Activated CD8-positive, alpha-beta memory T cell treated with anti-CD3 and anti-CD28 coated beads, Interleukin-2, amount 50 U/mL, for 1 hour (primary cell): ENCODE data around the gene GUK1.

Experiments used
- DNase-seq: peaks from one replicate; pipeline ENCODE4 v3.0.0-alpha.2; 2020; ENCODE audit errors: extremely low read depth

GUK1 gene

GRCh38 chr1:228150120-228150460, 10.0 kb downstream of the GUK1 start:
- no peak for DNase-seq

DNA sequence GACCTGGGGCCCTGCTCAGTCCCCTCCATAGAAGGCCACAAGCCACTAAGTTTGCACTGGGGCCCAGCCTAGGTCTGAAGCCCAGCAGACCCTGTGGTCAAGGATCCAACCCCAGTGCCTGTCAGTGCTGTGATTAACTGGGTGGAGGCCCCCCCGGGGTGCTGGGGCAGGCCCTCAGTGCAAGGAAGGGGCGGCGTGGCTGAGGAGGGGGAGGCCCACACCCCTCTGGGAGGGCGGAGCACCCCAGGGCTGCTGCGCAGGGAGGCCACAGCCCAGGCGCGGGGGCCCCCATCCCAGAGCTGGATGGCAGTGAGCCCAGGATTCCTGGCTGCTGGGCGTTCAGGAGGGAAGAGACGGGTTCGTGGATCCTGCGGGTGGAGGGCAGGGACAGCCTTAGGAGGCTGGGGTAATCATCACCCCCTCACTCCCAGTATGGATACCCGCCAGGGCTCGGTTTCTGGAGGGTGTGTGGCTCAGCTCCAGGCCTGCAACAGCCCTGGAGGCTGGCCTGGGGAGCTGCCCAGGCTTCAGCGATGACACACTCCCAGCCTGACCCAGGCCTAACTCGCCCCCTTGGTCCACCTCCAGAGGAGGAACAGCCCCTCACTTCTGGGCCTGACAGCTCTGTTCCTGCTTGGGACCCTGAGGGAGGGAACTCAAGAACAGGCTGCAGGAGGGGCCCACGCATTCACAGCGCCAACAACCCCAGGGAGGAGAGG, 10.5 kb downstream of the GUK1 start:
- DNase-seq = no peak

- no peak for DNase-seq
These were observed 11.3 kb downstream of the GUK1 start for GRCh38 chr1:228151180-228151925.

GRCh38 chr1:228152097-228152917, 12.2 kb downstream of the GUK1 start:
- no peak for DNase-seq

DNA sequence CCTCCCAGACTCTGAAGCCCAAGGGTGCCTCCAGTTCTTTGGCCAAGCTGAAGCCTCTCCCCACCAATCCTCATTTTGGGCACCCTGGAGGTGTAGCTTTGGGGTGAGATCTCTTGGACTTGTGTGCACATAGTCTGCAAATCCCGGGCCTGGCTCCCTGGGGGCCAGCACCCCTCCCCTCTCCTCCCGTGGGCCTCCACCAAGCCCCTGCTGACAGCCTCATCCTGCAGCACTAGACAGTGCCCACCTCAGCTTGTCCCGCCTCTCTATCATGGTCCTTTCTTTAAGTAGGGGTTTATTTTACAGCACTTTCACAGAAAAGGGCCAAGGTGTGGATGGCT, 12.8 kb downstream of the GUK1 start:
- DNase-seq = no peak

GRCh38 chr1:228154021-228154669, 14.1 kb downstream of the GUK1 start:
- DNase-seq = no peak

GRCh38 chr1:228154670-228155571, 14.8 kb downstream of the GUK1 start:
- no peak for DNase-seq

DNA sequence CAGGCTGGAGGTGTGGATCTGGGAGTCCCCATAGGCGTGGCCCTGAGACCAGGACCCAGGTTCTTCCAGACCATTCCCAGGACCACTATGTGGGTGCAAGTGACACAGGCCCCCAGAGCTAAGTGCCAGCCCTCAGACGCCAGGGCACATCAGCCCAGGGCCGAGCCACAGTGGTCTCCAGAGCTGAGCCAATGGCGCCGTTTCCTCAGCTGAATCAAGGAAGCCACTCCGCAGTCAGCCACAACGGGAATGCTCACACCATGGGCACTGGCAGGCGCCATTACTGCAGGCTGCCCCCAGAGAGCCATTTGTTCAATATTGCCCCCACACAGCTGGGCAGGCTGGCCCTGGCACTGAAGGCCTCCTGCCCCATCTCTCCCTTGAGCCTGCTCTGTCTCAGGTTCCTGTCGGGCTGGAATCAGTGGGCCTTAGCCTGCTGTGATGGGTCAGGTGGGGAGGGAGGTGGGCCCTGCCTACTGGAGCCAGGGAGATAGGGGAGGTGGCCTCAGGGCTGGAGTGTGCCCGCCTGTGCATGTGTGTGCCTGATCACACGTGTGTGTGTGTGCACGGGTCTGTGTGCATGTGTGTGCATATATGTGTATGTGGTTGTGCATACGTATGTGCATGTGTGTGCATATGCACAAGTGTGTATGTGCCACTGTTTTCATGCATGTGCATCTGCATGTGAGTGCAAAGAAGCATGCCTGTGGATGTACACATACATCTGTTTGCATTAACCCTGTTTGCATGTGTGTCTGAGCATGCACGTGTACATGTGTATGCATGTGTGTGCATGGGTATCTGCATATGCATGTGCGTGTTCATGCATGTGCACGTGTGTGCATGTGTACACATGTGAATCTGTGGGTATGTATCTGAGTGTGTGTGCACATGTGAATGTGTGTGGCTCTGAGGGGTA, 15.8 kb downstream of the GUK1 start:
- DNase-seq = no peak

DNA sequence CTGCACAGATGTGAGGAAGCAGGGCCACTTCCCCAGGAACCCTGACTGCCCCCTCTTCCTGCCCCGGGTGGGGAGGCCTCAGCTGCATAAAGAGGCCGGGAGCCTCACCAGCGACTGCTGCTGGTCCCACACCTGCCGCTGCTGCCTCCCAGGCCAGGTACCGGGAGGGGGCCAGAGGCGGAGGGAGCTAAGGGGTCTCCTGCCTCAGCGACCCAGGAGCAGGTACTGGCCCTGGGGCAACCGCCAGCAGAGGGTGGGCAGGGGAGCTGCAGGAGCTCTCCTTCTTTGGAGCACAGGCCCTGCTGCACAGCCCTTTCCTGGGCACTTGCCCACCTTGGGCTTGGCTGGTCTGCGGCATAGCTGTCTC, 16.4 kb downstream of the GUK1 start:
- no peak for DNase-seq

- DNase-seq = no peak
These were observed 17.1 kb downstream of the GUK1 start for GRCh38 chr1:228156941-228157728.

GRCh38 chr1:228157729-228158126, 17.6 kb downstream of the GUK1 start:
- no peak for DNase-seq

DNA sequence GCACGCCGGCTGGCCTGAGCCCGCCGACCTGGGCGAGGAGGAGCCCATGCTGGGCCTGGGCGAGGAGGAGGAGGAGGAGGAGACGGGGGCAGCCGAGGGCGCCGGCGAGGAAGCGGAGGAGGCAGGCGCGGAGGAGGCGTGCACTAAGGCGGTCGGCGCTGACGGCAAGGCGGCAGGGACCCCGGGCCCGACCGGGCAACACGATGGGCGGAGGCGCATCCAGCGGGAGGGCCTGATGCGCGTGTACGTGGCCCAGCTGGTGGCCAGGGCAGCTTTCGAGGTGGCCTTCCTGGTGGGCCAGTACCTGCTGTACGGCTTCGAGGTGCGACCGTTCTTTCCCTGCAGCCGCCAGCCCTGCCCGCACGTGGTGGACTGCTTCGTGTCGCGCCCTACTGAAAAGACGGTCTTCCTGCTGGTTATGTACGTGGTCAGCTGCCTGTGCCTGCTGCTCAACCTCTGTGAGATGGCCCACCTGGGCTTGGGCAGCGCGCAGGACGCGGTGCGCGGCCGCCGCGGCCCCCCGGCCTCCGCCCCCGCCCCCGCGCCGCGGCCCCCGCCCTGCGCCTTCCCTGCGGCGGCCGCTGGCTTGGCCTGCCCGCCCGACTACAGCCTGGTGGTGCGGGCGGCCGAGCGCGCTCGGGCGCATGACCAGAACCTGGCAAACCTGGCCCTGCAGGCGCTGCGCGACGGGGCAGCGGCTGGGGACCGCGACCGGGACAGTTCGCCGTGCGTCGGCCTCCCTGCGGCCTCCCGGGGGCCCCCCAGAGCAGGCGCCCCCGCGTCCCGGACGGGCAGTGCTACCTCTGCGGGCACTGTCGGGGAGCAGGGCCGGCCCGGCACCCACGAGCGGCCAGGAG, 18.3 kb downstream of the GUK1 start:
- DNase-seq = no peak

GRCh38 chr1:228159008-228159665, 19.1 kb downstream of the GUK1 start:
- DNase-seq = no peak

GRCh38 chr1:228160201-228160761, 20.2 kb downstream of the GUK1 start:
- DNase-seq = no peak

GRCh38 chr1:228161362-228161761, 21.3 kb downstream of the GUK1 start:
- DNase-seq = no peak

- no peak for DNase-seq
These were observed 21.8 kb downstream of the GUK1 start for GRCh38 chr1:228161866-228162265.

DNA sequence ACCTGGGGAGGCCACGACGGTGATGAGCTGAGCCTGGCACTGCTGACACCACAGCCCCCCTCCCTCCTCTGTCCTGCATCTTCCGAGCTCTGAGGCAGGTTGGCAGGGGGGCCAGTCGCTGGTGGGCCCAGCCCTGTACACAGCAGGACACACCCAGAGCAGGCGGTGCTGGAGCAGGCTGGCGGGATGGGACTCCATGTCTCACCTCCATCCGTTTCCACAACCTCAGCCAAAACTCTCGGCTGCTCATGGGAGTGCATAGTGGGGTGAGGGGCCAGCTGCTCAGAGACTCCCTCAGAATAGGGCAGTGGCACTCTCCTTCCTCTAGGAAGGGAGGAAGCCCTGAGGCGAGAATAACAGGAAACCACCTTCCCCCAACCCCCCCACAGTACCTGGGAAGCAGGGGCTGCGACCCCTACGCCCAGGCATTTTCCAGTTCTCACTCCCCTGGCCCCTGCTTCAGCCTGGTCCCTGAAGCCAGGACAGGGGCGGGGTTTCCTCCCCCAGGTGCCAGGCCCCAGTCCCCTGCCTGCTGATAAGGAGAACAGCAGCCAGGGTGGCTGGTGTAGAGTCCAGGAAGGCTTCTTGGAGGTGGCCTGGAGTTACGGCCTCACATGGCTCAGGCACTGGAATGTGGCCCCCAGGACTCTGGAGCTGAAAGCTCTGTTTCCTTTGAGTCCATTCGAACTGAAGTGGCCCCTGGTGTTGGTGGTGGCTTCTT, 22.4 kb downstream of the GUK1 start:
- DNase-seq = no peak
